ENCODE data around the gene RNF113A.
A peak's percentile ranks its signal among the peaks of the same experiment; 100 is the strongest.
"Not testable (repeated sequence)": the region's sequence is repeated elsewhere in the genome, so short reads cannot be mapped to it uniquely, and the experiment has no call there.

RNF113A gene

GRCh38 chrX:119833905-119834304 lies 37.6 kb downstream of the RNF113A start:
- DNase-seq, result no peak

GRCh38 chrX:119828446-119828845 lies 43.1 kb downstream of the RNF113A start:
- DNase-seq, result no peak

- DNase-seq, result peak; percentile 6
Measured at GRCh38 chrX:119826399-119826959, 45.1 kb downstream of the RNF113A start.

- not testable (repeated sequence) for DNase-seq
Measured at GRCh38 chrX:119824221-119824620, 47.3 kb downstream of the RNF113A start.

GRCh38 chrX:119821703-119822102 lies 49.8 kb downstream of the RNF113A start:
- DNase-seq, result not testable (repeated sequence)
